GM20000 (cell line): ENCODE measurements around the gene EPC2.

Experiments used
- DNase-seq: peaks from one replicate; pipeline ENCODE4 v3.0.0; 2012; ENCODE audit warnings: low spot score
- CTCF ChIP-seq: IDR thresholded peaks from 2 replicates; pipeline ENCODE4 v1.5.1; 2012; ENCODE audit warnings: mild to moderate bottlenecking, control low read depth; ENCODE audit errors: extremely low read depth, missing control alignments

EPC2 gene

GRCh38 chr2:148643998-148644882 lies at the start of gene EPC2:
Gene EPC2 (plus strand): TSS chr2:148644751. CDS start chr2:148645018, 267 bp downstream.
- no peak for TF ChIP-seq CTCF
- peak; percentile 90 for DNase-seq

GRCh38 chr2:148596018-148596417 lies 48.5 kb upstream of the EPC2 start:
- TF ChIP-seq CTCF, result no peak
- no peak for DNase-seq

- no peak for DNase-seq
- TF ChIP-seq CTCF, result no peak
Measured at GRCh38 chr2:148599109-148599991, 45.2 kb upstream of the EPC2 start.

GRCh38 chr2:148602885-148603561 lies 41.5 kb upstream of the EPC2 start:
- TF ChIP-seq CTCF, result no peak
- DNase-seq, result peak; percentile 8

GRCh38 chr2:148603562-148603920 lies 41.0 kb upstream of the EPC2 start:
- no peak for TF ChIP-seq CTCF
- DNase-seq, result peak; percentile 77

- TF ChIP-seq CTCF, result no peak
- DNase-seq, result no peak
Measured at GRCh38 chr2:148604927-148605326, 39.6 kb upstream of the EPC2 start.
